ENCODE measurements around the gene EDC3.

GRCh38 chr15:74621546-74621920 is 74.3 kb downstream of the EDC3 start:
- no peak for TF ChIP-seq CTCF (IDR thresholded peaks at IDR 0.05)
- TF ChIP-seq POLR2A (IDR thresholded peaks at IDR 0.05): no peak
